HCT116 (cell line): ENCODE data around the gene RMI1. TPM values are rescaled to one million over a fixed set of nuclear protein-coding genes. Genes with fewer than 3 reads are reported as not detected.

Experiments used
- ATAC-seq: fragments of 200-7000 bp; cut with Tn5 transposase; 2 replicates; pipeline ENCODE4 v1.9.1; 2020; ENCODE audit warnings: mild to moderate bottlenecking, moderate library complexity
- BruUV-seq: library from RNA; stranded (reverse); fragments of 400-500 nt; replicated peaks from 2 replicates; lab custom pipeline; 2021; lab: Mats Ljungman, UMichigan
- CTCF ChIA-PET: fragments of 300-600 bp; sonication (Branson Sonifier 250); formaldehyde crosslinking; loops from one replicate; lab custom pipeline; 2021; ENCODE audit warnings: antibody characterized with exemption; lab: Charles Lee
- POLR2A ChIA-PET: fragments of 300-600, 350-600 bp; sonication (Branson Sonifier 250); formaldehyde crosslinking; loops from one replicate; lab custom pipeline; 2021; ENCODE audit warnings: antibody characterized with exemption; lab: Charles Lee
- RAD21 ChIA-PET, 2 experiments: fragments of 300-600 bp; sonication (Branson Sonifier 250); formaldehyde crosslinking; loops; one replicate each; lab custom pipeline; 2023; ENCODE audit warnings: low total read pairs in 2 of 2; ENCODE audit not compliant: uncharacterized antibody in 2 of 2, unreplicated experiment in 2 of 2, low non-redundant PET in 1 of 2; lab: Charles Lee
- DNase-seq: peaks from one replicate; pipeline ENCODE4 v3.0.0-alpha.2; 2010; ENCODE audit warnings: low read depth, low spot score
- H2AFZ ChIP-seq: fragments of 200-600 bp; shearing (Covaris generic), sonication (generic); 2 replicates; pipeline ENCODE4 v1.6.1; 2017; ENCODE audit warnings: low read depth, mixed run types, mixed read lengths, antibody characterized with exemption, low read length; ENCODE audit not compliant: poor library complexity, severe bottlenecking
- H3K27ac ChIP-seq: 2 replicates; pipeline ENCODE4 v1.5.1; 2012; ENCODE audit warnings: low read depth, low read length
- H3K27me3 ChIP-seq: fragments of 200-600 bp; sonication (generic); 2 replicates; pipeline ENCODE4 v1.6.1; 2016; ENCODE audit warnings: mixed run types, low read length, mixed read lengths; ENCODE audit not compliant: insufficient read depth
- H3K36me3 ChIP-seq, 2 experiments: fragments of 200-500 bp in 1 of 2; fragments of 200-600 bp in 1 of 2; sonication (Bioruptor generic) in 1 of 2; sonication (generic) in 1 of 2; 2 replicates each; pipeline versions ENCODE4 v1.5.1 to v1.6.1; 2014 to 2016; ENCODE audit warnings: low read length in 2 of 2, inconsistent platforms in 1 of 2, mixed read lengths in 1 of 2, mixed run types in 1 of 2; ENCODE audit not compliant: insufficient read depth in 2 of 2, control insufficient read depth in 1 of 2
- H3K4me1 ChIP-seq, 2 experiments: fragments of 200-600 bp in 1 of 2; sonication (generic) in 1 of 2; 2 replicates each; pipeline versions ENCODE4 v1.5.1 to v1.6.1; 2012 to 2017; ENCODE audit warnings: low read length in 2 of 2, inconsistent platforms in 1 of 2, mild to moderate bottlenecking in 1 of 2, mixed read lengths in 1 of 2, mixed run types in 1 of 2, moderate library complexity in 1 of 2; ENCODE audit not compliant: insufficient read depth in 2 of 2, control insufficient read depth in 1 of 2
- H3K4me2 ChIP-seq: fragments of 200-600 bp; sonication (generic); 2 replicates; pipeline ENCODE4 v1.6.1; 2017; ENCODE audit warnings: mixed run types, low read length, mixed read lengths
- H3K4me3 ChIP-seq, 2 experiments: fragments of 200-600 bp in 1 of 2; sonication (generic) in 1 of 2; replicated peaks in 1 of 2; 2 replicates each; pipeline ENCODE4 v1.5.1; 2011 to 2016; ENCODE audit warnings: low read length in 2 of 2, control low read depth in 1 of 2, low read depth in 1 of 2, mild to moderate bottlenecking in 1 of 2, mixed read lengths in 1 of 2, mixed run types in 1 of 2
- H3K79me2 ChIP-seq: fragments of 200-600 bp; sonication (generic); 2 replicates; pipeline ENCODE4 v1.6.1; 2017; ENCODE audit warnings: mild to moderate bottlenecking, mixed run types, low read length, moderate library complexity, mixed read lengths; ENCODE audit not compliant: insufficient read depth
- H3K9ac ChIP-seq: fragments of 200-600 bp; sonication (generic); 2 replicates; pipeline ENCODE4 v1.6.1; 2016; ENCODE audit warnings: low read length, mixed read lengths
- H3K9me2 ChIP-seq: fragments of 200-600 bp; sonication (generic), shearing (Covaris generic); 2 replicates; pipeline ENCODE4 v1.6.1; 2017; ENCODE audit warnings: mixed run types, mild to moderate bottlenecking, moderate library complexity; ENCODE audit not compliant: insufficient read depth
- H3K9me3 ChIP-seq, 2 experiments: fragments of 200-500 bp in 1 of 2; fragments of 200-600 bp in 1 of 2; sonication (Bioruptor generic) in 1 of 2; sonication (generic) in 1 of 2; 2 replicates each; pipeline ENCODE4 v1.6.1; 2014 to 2017; ENCODE audit warnings: low read length in 2 of 2, mixed read lengths in 2 of 2, inconsistent platforms in 1 of 2, low read depth in 1 of 2, mild to moderate bottlenecking in 1 of 2, mixed run types in 1 of 2, moderate library complexity in 1 of 2; ENCODE audit not compliant: control insufficient read depth in 1 of 2, insufficient read depth in 1 of 2
- H4K20me1 ChIP-seq: fragments of 200-600 bp; sonication (generic), shearing (Covaris generic); 2 replicates; pipeline ENCODE4 v1.6.1; 2017; ENCODE audit warnings: mixed run types, mild to moderate bottlenecking, moderate library complexity; ENCODE audit not compliant: insufficient read depth
- ATF3 ChIP-seq: IDR thresholded peaks from 2 replicates; pipeline ENCODE4 v1.6.1; 2012
- CBX3 ChIP-seq: IDR thresholded peaks from 2 replicates; pipeline ENCODE4 v1.6.1; 2012; ENCODE audit warnings: low read depth
- CEBPB ChIP-seq: IDR thresholded peaks from 2 replicates; pipeline ENCODE4 v1.6.1; 2012; ENCODE audit warnings: low read depth
- CTCF ChIP-seq, 3 experiments: fragments of 200-600 bp in 1 of 3; sonication (generic) in 1 of 3; IDR thresholded peaks in 2 of 3; conservative IDR thresholded peaks in 1 of 3; 2 replicates each; pipeline ENCODE4 v1.5.1; 2012 to 2017; ENCODE audit warnings: low read depth in 2 of 3, low read length in 2 of 3, antibody characterized with exemption in 1 of 3, borderline replicate concordance in 1 of 3, control low read depth in 1 of 3, mild to moderate bottlenecking in 1 of 3, mixed read lengths in 1 of 3, mixed run types in 1 of 3, moderate library complexity in 1 of 3; ENCODE audit not compliant: insufficient read depth in 1 of 3
- ELF1 ChIP-seq: IDR thresholded peaks from 2 replicates; pipeline ENCODE4 v1.6.1; 2012; ENCODE audit warnings: low read depth, borderline replicate concordance
- EZH2 ChIP-seq: fragments of 200-600 bp; sonication (generic); IDR thresholded peaks from 2 replicates; pipeline ENCODE4 v1.6.1; 2017; ENCODE audit warnings: antibody characterized with exemption, mixed run types
- EZH2phosphoT487 ChIP-seq: fragments of 200-600 bp; IDR thresholded peaks from 2 replicates; pipeline ENCODE4 v1.6.1; 2018; ENCODE audit warnings: antibody characterized with exemption, borderline replicate concordance
- FOSL1 ChIP-seq: IDR thresholded peaks from 2 replicates; pipeline ENCODE4 v1.6.1; 2012; ENCODE audit warnings: low read depth
- JUND ChIP-seq: IDR thresholded peaks from 2 replicates; pipeline ENCODE4 v1.6.1; 2012
- RAD21 ChIP-seq: IDR thresholded peaks from 2 replicates; pipeline ENCODE4 v1.6.1; 2012; ENCODE audit warnings: low read depth, mild to moderate bottlenecking
- SIN3A ChIP-seq: IDR thresholded peaks from 2 replicates; pipeline ENCODE4 v1.6.1; 2012; ENCODE audit warnings: low read depth
- SRF ChIP-seq: IDR thresholded peaks from 2 replicates; pipeline ENCODE4 v1.6.1; 2012; ENCODE audit warnings: low read depth
- TCF7L2 ChIP-seq: IDR thresholded peaks from 2 replicates; pipeline ENCODE4 v1.7.0; 2011; ENCODE audit warnings: borderline replicate concordance, inconsistent platforms; ENCODE audit not compliant: insufficient read depth, insufficient read length; ENCODE audit errors: extremely low read depth
- YY1 ChIP-seq: IDR thresholded peaks from 2 replicates; pipeline ENCODE4 v1.6.1; 2011; ENCODE audit warnings: low read length, low read depth, moderate library complexity, mild to moderate bottlenecking; ENCODE audit not compliant: insufficient replicate concordance; ENCODE audit errors: extremely low read depth
- ZFX ChIP-seq: fragments of 450-650 bp; IDR thresholded peaks from 2 replicates; pipeline ENCODE4 v1.6.1; 2017
- ZNF274 ChIP-seq: fragments of 200-500 bp; sonication (Bioruptor generic); IDR thresholded peaks from 2 replicates; pipeline ENCODE4 v1.6.1; 2014; ENCODE audit warnings: mild to moderate bottlenecking, low read depth, low read length, inconsistent platforms
- intact Hi-C: fragments of 100-400 bp; cut with micrococcal nuclease; formaldehyde crosslinking; loops from 2 replicates; pipeline ENCODE4 v1.10.0; 2022
- total RNA-seq: library from RNA; stranded (reverse); gene quantifications from one replicate; pipeline ENCODE4 v1.2.1, GENCODE V29; 2021; ENCODE audit not compliant: unreplicated experiment

RMI1 gene
- total RNA-seq, 1 experiment from 2014 or later: 26.8 TPM

- Histone ChIP-seq H3K4me3 (no peak overlapping the region), H3K36me3 (peaks cover 32 to 42% of the 10 kb centered on the region in 2 experiments), H3K9me3 (no peaks in the 10 kb centered on the region), H3K4me1 (peaks cover 4 to 6% of the 10 kb centered on the region in 2 experiments; a peak in 3 of 4 replicates), H3K27ac (no peak overlapping the region), H3K27me3 (no peaks in the 10 kb centered on the region), H3K4me2 (no peak overlapping the region), H2AFZ (no peak overlapping the region), H3K9me2 (no peaks in the 10 kb centered on the region), H3K9ac (no peak overlapping the region), H4K20me1 (peaks cover 33% of the 10 kb centered on the region; the same call in 1 of the 2 replicates), H3K79me2 (peaks cover 28% of the 10 kb centered on the region)
- DNase-seq: no peak
- ChIA-PET POLR2A (no interaction called here), CTCF (no interaction called here), RAD21 (no interaction called here)
- TF ChIP-seq ELF1 (no peak), JUND (0 out of 2 replicates have a peak, but pooled peaks have one; percentile 3), RAD21 (no peak)
- ATAC-seq: no peak
- no TSS peak for BruUV-seq
- intact Hi-C loops: no loop called here
Observed at GRCh38 chr9:83967073-83967472, 13.5 kb upstream of the RMI1 start.

GRCh38 chr9:83969602-83970001 lies 11.0 kb upstream of the RMI1 start:
- ATAC-seq (no peak), DNase-seq (no peak)
- Histone ChIP-seq H4K20me1 (peaks cover 55% of the 10 kb centered on the region; the same call in 1 of the 2 replicates), H3K9me2 (no peaks in the 10 kb centered on the region), H3K4me2 (no peak overlapping the region), H3K9ac (no peak overlapping the region), H3K36me3 (peaks cover 55 to 64% of the 10 kb centered on the region in 2 experiments), H2AFZ (no peak overlapping the region), H3K4me1 (no peaks in the 10 kb centered on the region), H3K9me3 (no peaks in the 10 kb centered on the region), H3K27me3 (no peaks in the 10 kb centered on the region), H3K27ac (no peak overlapping the region), H3K4me3 (no peak overlapping the region), H3K79me2 (peaks cover 53% of the 10 kb centered on the region)
- TF ChIP-seq RAD21 (no peak), ATF3 (no peak), ZFX (no peak), ZNF274 (no peak), YY1 (no peak), TCF7L2 (no peak), EZH2phosphoT487 (no peak), SIN3A (no peak), FOSL1 (no peak), CTCF (IDR thresholded peaks at IDR 0.05 in 2 of 3, conservative IDR thresholded peaks at IDR 0.05 in 1 of 3; ENCODE audit: borderline replicate concordance in 1 of 3, insufficient read depth in 1 of 3, low read depth in 2 of 3, low read length in 2 of 3) (no peak), CEBPB (no peak), EZH2 (no peak), CBX3 (no peak), SRF (no peak), ELF1 (no peak)
- intact Hi-C loops: no loop called here
- ChIA-PET CTCF (no interaction called here), RAD21 (no interaction called here), POLR2A (interaction anchor here (1.9 kb wide), 1 partner anchor 11 kb away, joined by 5 read pairs; the partner anchor contains the start of genes HNRNPK and RMI1)
- BruUV-seq: no TSS peak
